ENCODE measurements around the gene HDGFL3.

GRCh38 chr15:83158393-83158792 lies 49.2 kb downstream of the HDGFL3 start:
- TF ChIP-seq, protein P1, sequence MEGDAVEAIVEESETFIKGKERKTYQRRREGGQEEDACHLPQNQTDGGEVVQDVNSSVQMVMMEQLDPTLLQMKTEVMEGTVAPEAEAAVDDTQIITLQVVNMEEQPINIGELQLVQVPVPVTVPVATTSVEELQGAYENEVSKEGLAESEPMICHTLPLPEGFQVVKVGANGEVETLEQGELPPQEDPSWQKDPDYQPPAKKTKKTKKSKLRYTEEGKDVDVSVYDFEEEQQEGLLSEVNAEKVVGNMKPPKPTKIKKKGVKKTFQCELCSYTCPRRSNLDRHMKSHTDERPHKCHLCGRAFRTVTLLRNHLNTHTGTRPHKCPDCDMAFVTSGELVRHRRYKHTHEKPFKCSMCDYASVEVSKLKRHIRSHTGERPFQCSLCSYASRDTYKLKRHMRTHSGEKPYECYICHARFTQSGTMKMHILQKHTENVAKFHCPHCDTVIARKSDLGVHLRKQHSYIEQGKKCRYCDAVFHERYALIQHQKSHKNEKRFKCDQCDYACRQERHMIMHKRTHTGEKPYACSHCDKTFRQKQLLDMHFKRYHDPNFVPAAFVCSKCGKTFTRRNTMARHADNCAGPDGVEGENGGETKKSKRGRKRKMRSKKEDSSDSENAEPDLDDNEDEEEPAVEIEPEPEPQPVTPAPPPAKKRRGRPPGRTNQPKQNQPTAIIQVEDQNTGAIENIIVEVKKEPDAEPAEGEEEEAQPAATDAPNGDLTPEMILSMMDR (IDR thresholded peaks at IDR 0.05) = no peak
- TF ChIP-seq POLR2A (IDR thresholded peaks at IDR 0.05) = no peak

Measured in ovary (tissue), 3 donors.